Astrocyte (in vitro differentiated cells and primary cell): ENCODE measurements around the gene MAPK11. TPM values are rescaled to one million over a fixed set of nuclear protein-coding genes. Genes with fewer than 3 reads are reported as not detected.
"Not testable (repeated sequence)": the region's sequence is repeated elsewhere in the genome, so short reads cannot be mapped to it uniquely, and the experiment has no call there.

Experiments used
- DNase-seq: peaks from one replicate; pipeline ENCODE4 v3.0.0-alpha.2; 2010; ENCODE audit warnings: low read depth
- FAIRE-seq: peaks from 2 replicates; lab custom pipeline; 2011; peaks lifted over from hg19 to GRCh38; lab: Jason Lieb, UNC
- H2AFZ ChIP-seq: 2 replicates; pipeline ENCODE4 v1.6.0; 2012; ENCODE audit warnings: low read depth, low read length, inconsistent platforms
- H3K27ac ChIP-seq: 2 replicates; pipeline ENCODE4 v1.5.1; 2011; ENCODE audit warnings: low read depth, low read length, inconsistent platforms
- H3K27me3 ChIP-seq: 2 replicates; pipeline ENCODE4 v1.6.0; 2011; ENCODE audit warnings: low read length, inconsistent platforms; ENCODE audit not compliant: insufficient read depth
- H3K36me3 ChIP-seq: 2 replicates; pipeline ENCODE4 v1.5.1; 2011; ENCODE audit warnings: low read length, inconsistent platforms; ENCODE audit not compliant: insufficient read depth
- H3K4me1 ChIP-seq: 2 replicates; pipeline ENCODE4 v1.5.1; 2011; ENCODE audit warnings: low read length, inconsistent platforms; ENCODE audit not compliant: insufficient read depth
- H3K4me2 ChIP-seq: 2 replicates; pipeline ENCODE4 v1.6.0; 2012; ENCODE audit warnings: low read length, inconsistent platforms
- H3K4me3 ChIP-seq: 2 replicates; pipeline ENCODE4 v1.5.1; 2011; ENCODE audit warnings: low read depth, mild to moderate bottlenecking, low read length, inconsistent platforms; ENCODE audit not compliant: insufficient read depth
- H3K79me2 ChIP-seq: 2 replicates; pipeline ENCODE4 v1.6.0; 2012; ENCODE audit warnings: mild to moderate bottlenecking, low read length, inconsistent platforms; ENCODE audit not compliant: insufficient read depth
- H3K9ac ChIP-seq: 2 replicates; pipeline ENCODE4 v1.6.0; 2012; ENCODE audit warnings: mild to moderate bottlenecking, low read length, inconsistent platforms
- H3K9me3 ChIP-seq: 2 replicates; pipeline ENCODE4 v1.5.1; 2012; ENCODE audit warnings: low read depth, mild to moderate bottlenecking, low read length, inconsistent platforms; ENCODE audit not compliant: insufficient read depth
- H4K20me1 ChIP-seq: 2 replicates; pipeline ENCODE4 v1.6.0; 2012; ENCODE audit warnings: low read length, inconsistent platforms; ENCODE audit not compliant: insufficient read depth
- H3K27ac Mint-ChIP-seq: one replicate; pipeline ENCODE4 v1.8.0; 2021; ENCODE audit warnings: mild to moderate bottlenecking, mixed read lengths; ENCODE audit not compliant: unreplicated experiment
- H3K27me3 Mint-ChIP-seq: one replicate; pipeline ENCODE4 v1.8.0; 2021; ENCODE audit warnings: low read depth, mixed read lengths; ENCODE audit not compliant: unreplicated experiment
- H3K36me3 Mint-ChIP-seq: one replicate; pipeline ENCODE4 v1.8.0; 2021; ENCODE audit warnings: low read depth, mixed read lengths; ENCODE audit not compliant: unreplicated experiment
- H3K4me1 Mint-ChIP-seq: one replicate; pipeline ENCODE4 v1.8.0; 2021; ENCODE audit warnings: low read depth, mixed read lengths; ENCODE audit not compliant: unreplicated experiment
- H3K4me3 Mint-ChIP-seq: one replicate; pipeline ENCODE4 v1.8.0; 2021; ENCODE audit warnings: mild to moderate bottlenecking, moderate library complexity, mixed read lengths; ENCODE audit not compliant: unreplicated experiment
- H3K9me3 Mint-ChIP-seq: one replicate; pipeline ENCODE4 v1.8.0; 2021; ENCODE audit warnings: mild to moderate bottlenecking, mixed read lengths; ENCODE audit not compliant: unreplicated experiment
- EZH2 ChIP-seq: IDR thresholded peaks from 2 replicates; pipeline ENCODE4 v1.6.1; 2012; ENCODE audit warnings: mild to moderate bottlenecking, low read length, inconsistent platforms; ENCODE audit not compliant: insufficient read depth
- total RNA-seq: library from RNA; stranded (reverse); gene quantifications from 2 replicates; pipeline ENCODE4 v1.2.1, GENCODE V29; 2021
- TF ChIP-seq, protein P1 (sequence below): IDR thresholded peaks from 2 replicates; pipeline ENCODE4 v1.5.1; 2011; ENCODE audit warnings: low read depth, mild to moderate bottlenecking, inconsistent platforms, low read length, moderate library complexity; ENCODE audit not compliant: insufficient read depth

The MAPK11 gene
- total RNA-seq, 1 donor from 2014 or later = 19.6 TPM

DNA sequence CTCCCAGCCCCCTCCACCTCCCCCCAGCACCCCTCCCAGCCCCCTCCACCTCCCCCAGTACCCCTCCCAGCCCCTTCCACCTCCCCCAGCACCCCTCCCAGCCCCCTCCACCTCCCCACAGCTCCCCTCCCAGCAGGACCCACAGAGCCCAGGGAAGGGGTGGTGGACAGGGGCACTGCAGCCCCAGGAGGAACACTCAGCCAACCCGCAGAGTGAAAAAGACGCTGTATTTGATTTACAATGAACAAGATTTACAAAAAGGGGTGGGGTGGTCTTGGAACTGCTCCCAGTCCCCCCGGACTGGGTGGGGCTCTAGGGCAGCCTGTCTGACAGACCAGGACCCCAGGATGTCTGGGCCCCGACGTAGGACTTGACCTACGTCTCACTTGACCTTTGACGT, 4.6 kb upstream of the MAPK11 start:
- Histone ChIP-seq H3K4me2 (no peak overlapping the region), H3K27ac (no peak overlapping the region), H3K4me3 (no peak overlapping the region), H3K9me3 (no peaks in the 10 kb centered on the region), H4K20me1 (peaks cover 37% of the 10 kb centered on the region), H3K27me3 (no peaks in the 10 kb centered on the region), H3K36me3 (peaks cover 3% of the 10 kb centered on the region), H2AFZ (no peak overlapping the region), H3K79me2 (no peaks in the 10 kb centered on the region), H3K9ac (no peak overlapping the region), H3K4me1 (peaks cover 9% of the 10 kb centered on the region)
- no peaks in the 10 kb centered on the region for H3K27me3 Mint-ChIP-seq
- H3K36me3 Mint-ChIP-seq = peaks cover 2% of the 10 kb centered on the region
- no peak for DNase-seq
- no peak overlapping the region for H3K4me3 Mint-ChIP-seq
- no peak for FAIRE-seq
- H3K27ac Mint-ChIP-seq = no peak overlapping the region
- H3K4me1 Mint-ChIP-seq = peaks cover 8% of the 10 kb centered on the region
- no peaks in the 10 kb centered on the region for H3K9me3 Mint-ChIP-seq
- TF ChIP-seq EZH2 = no peak
- TF ChIP-seq, protein P1, sequence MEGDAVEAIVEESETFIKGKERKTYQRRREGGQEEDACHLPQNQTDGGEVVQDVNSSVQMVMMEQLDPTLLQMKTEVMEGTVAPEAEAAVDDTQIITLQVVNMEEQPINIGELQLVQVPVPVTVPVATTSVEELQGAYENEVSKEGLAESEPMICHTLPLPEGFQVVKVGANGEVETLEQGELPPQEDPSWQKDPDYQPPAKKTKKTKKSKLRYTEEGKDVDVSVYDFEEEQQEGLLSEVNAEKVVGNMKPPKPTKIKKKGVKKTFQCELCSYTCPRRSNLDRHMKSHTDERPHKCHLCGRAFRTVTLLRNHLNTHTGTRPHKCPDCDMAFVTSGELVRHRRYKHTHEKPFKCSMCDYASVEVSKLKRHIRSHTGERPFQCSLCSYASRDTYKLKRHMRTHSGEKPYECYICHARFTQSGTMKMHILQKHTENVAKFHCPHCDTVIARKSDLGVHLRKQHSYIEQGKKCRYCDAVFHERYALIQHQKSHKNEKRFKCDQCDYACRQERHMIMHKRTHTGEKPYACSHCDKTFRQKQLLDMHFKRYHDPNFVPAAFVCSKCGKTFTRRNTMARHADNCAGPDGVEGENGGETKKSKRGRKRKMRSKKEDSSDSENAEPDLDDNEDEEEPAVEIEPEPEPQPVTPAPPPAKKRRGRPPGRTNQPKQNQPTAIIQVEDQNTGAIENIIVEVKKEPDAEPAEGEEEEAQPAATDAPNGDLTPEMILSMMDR = no peak

DNA sequence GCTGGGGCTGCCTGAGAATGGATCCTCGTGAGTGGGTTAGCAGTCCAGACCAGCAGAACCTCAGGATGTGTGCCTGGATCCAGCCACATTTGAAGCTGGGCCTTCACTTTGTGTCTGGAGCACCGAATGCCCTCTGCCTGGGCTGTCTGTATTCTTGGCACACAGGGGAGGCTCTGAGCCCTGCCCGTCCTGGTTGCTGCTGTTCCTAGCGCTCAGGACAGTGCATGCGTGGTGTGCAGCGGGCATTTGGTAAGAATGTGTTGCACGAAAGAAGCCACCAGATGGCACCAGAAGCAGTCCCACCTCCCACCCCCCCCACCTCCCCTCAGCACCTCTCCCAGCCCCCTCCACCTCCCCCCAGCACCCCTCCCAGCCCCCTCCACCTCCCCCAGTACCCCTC, 4.1 kb upstream of the MAPK11 start:
- H3K36me3 ChIP-seq = peaks cover 3% of the 10 kb centered on the region
- no peaks in the 10 kb centered on the region for H3K27me3 ChIP-seq
- no peak overlapping the region for H3K27ac ChIP-seq
- H3K4me1 Mint-ChIP-seq = peaks cover 8% of the 10 kb centered on the region
- H3K79me2 ChIP-seq = no peaks in the 10 kb centered on the region
- H3K4me2 ChIP-seq = no peak overlapping the region
- H4K20me1 ChIP-seq = peaks cover 40% of the 10 kb centered on the region
- no peak for DNase-seq
- TF ChIP-seq, protein P1 = no peak
- no peak for TF ChIP-seq EZH2
- no peak overlapping the region for H3K9ac ChIP-seq
- H3K9me3 ChIP-seq = no peaks in the 10 kb centered on the region
- H3K4me3 ChIP-seq = no peak overlapping the region
- no peak for FAIRE-seq
- H3K27ac Mint-ChIP-seq = peak overlapping the region; percentile 18
- H3K36me3 Mint-ChIP-seq = peaks cover 2% of the 10 kb centered on the region
- H2AFZ ChIP-seq = no peak overlapping the region
- no peaks in the 10 kb centered on the region for H3K27me3 Mint-ChIP-seq
- H3K9me3 Mint-ChIP-seq = no peaks in the 10 kb centered on the region
- H3K4me3 Mint-ChIP-seq = no peak overlapping the region
- peaks cover 13% of the 10 kb centered on the region for H3K4me1 ChIP-seq

DNA sequence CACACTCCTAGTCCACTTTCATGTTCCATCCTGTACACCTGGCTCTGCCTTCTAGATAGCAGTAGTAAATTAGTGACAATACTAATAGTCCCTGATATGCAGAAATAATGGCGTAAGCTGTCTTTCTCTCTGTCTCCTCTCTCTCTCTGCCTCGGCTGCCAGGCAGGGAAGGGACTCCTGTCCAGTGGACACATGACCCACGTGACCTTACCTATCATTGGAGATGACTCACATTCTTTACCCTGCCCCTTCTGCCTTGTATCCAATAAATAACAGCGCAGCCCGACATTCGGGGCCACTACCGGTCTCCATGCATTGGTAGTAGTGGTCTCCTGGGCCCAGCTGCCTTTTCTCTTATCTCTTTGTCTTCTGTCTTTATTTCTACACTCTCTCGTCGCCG, 3.6 kb upstream of the MAPK11 start:
- H3K4me1 Mint-ChIP-seq, H3K27ac Mint-ChIP-seq, H3K36me3 Mint-ChIP-seq, FAIRE-seq, H3K27me3 ChIP-seq, H3K36me3 ChIP-seq, H3K27me3 Mint-ChIP-seq, H3K9me3 ChIP-seq, H2AFZ ChIP-seq, H3K9me3 Mint-ChIP-seq, H3K27ac ChIP-seq, H3K4me2 ChIP-seq, H3K9ac ChIP-seq, DNase-seq, H3K4me3 ChIP-seq, H3K79me2 ChIP-seq: not testable (repeated sequence)
- peaks cover 41% of the 10 kb centered on the region for H4K20me1 ChIP-seq
- peaks cover 17% of the 10 kb centered on the region for H3K4me1 ChIP-seq
- H3K4me3 Mint-ChIP-seq = peak overlapping the region; percentile 66

DNA sequence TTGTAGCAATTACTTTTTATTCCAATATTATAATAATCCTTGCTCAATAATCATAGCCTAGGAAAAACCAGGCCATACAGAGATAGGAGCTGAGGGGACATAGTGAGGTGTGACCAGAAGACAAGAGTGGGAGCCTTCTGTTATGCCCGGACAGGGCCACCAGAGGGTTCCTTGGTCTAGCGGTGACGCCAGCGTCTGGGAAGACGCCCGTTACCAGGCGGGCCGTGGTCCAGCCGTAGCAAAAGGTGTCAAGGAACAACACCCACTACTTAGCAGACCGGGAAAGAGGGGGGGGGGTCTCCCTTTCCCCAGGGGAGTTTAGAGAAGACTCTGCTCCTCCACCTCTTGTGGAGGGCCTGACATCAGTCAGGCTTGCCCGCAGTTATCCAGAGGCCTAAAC, 3.2 kb upstream of the MAPK11 start:
- H3K4me3 ChIP-seq, H3K36me3 Mint-ChIP-seq, H3K9me3 Mint-ChIP-seq, H3K27ac Mint-ChIP-seq, DNase-seq, H3K27me3 Mint-ChIP-seq, H3K4me3 Mint-ChIP-seq, H3K36me3 ChIP-seq, FAIRE-seq, H3K4me2 ChIP-seq, H2AFZ ChIP-seq, H3K9ac ChIP-seq, H3K9me3 ChIP-seq, H3K4me1 Mint-ChIP-seq, H3K27ac ChIP-seq, H3K79me2 ChIP-seq, H3K27me3 ChIP-seq: not testable (repeated sequence)
- peaks cover 17% of the 10 kb centered on the region for H3K4me1 ChIP-seq
- H4K20me1 ChIP-seq = peaks cover 44% of the 10 kb centered on the region
